ENCODE measurements around the gene PIP5K1A.
"Not testable (repeated sequence)": the region's sequence is repeated elsewhere in the genome, so short reads cannot be mapped to it uniquely, and the experiment has no call there.

The PIP5K1A gene

GRCh38 chr1:151175041-151175741, 23.2 kb upstream of the PIP5K1A start:
- DNase-seq (ENCODE audit: low read depth), result no peak
- no peak for TF ChIP-seq CTCF (IDR thresholded peaks at IDR 0.05; ENCODE audit: low read depth, low read length, missing control alignments)
- H3K4me3 ChIP-seq (ENCODE audit: low read depth, low read length), result no peak overlapping the region

- no peak within 1 kb of the TSS for H3K4me3 ChIP-seq (ENCODE audit: low read depth, low read length)
- DNase-seq (ENCODE audit: low read depth), result no peak
- TF ChIP-seq CTCF (IDR thresholded peaks at IDR 0.05; ENCODE audit: low read depth, low read length, missing control alignments), result peak; percentile 63
These were observed 22.5 kb upstream of the PIP5K1A start, which contains the start of gene TMOD4 for GRCh38 chr1:151175863-151176262. TSS of gene TMOD4 (minus strand) at chr1:151175981. CDS start at chr1:151174875, 1,106 bp downstream.

GRCh38 chr1:151176514-151177045, 21.8 kb upstream of the PIP5K1A start:
- no peak for TF ChIP-seq CTCF (IDR thresholded peaks at IDR 0.05; ENCODE audit: low read depth, low read length, missing control alignments)
- no peak overlapping the region for H3K4me3 ChIP-seq (ENCODE audit: low read depth, low read length)
- no peak for DNase-seq (ENCODE audit: low read depth)

- DNase-seq (ENCODE audit: low read depth), result no peak
- no peak for TF ChIP-seq CTCF (IDR thresholded peaks at IDR 0.05; ENCODE audit: low read depth, low read length, missing control alignments)
- no peak overlapping the region for H3K4me3 ChIP-seq (ENCODE audit: low read depth, low read length)
These were observed 14.1 kb upstream of the PIP5K1A start for GRCh38 chr1:151184211-151184610.

- no peak for TF ChIP-seq CTCF (IDR thresholded peaks at IDR 0.05; ENCODE audit: low read depth, low read length, missing control alignments)
- no peak overlapping the region for H3K4me3 ChIP-seq (ENCODE audit: low read depth, low read length)
- DNase-seq (ENCODE audit: low read depth), result no peak
These were observed 11.1 kb upstream of the PIP5K1A start for GRCh38 chr1:151187205-151187604.

GRCh38 chr1:151188667-151189066, 9.7 kb upstream of the PIP5K1A start:
- H3K4me3 ChIP-seq (ENCODE audit: low read depth, low read length), result peak overlapping the region; percentile 69
- not testable (repeated sequence) for DNase-seq (ENCODE audit: low read depth)

- TF ChIP-seq CTCF (IDR thresholded peaks at IDR 0.05; ENCODE audit: low read depth, low read length, missing control alignments), result no peak
- peak; percentile 69 for DNase-seq (ENCODE audit: low read depth)
- peak within 1 kb of the TSS; percentile 69 for H3K4me3 ChIP-seq (ENCODE audit: low read depth, low read length)
These were observed 8.5 kb upstream of the PIP5K1A start, which contains the start of gene VPS72 for GRCh38 chr1:151189637-151190445. TSS of gene VPS72 (minus strand) at chr1:151190197. CDS start at chr1:151190121, 76 bp downstream.
